Prostate gland (tissue), 2 donors: ENCODE results near the gene CAPS.

Experiments
- POLR2AphosphoS5 ChIP-seq: sonication (generic); formaldehyde crosslinking; IDR thresholded peaks from one replicate; pipeline ENCODE4 v1.6.1; 2017; ENCODE audit warnings: antibody characterized with exemption
- TF ChIP-seq, protein P1 (sequence below), 4 experiments: fragments of 200-600 bp in 2 of 4; fragments of 450-650 bp in 2 of 4; sonication (generic) in 2 of 4; IDR thresholded peaks; 1 replicate in 3 of 4; 2 replicates in 1 of 4; pipeline ENCODE4 v1.5.1; 2016 to 2019; ENCODE audit warnings: antibody characterized with exemption in 4 of 4, mild to moderate bottlenecking in 2 of 4, moderate library complexity in 2 of 4

DNA sequence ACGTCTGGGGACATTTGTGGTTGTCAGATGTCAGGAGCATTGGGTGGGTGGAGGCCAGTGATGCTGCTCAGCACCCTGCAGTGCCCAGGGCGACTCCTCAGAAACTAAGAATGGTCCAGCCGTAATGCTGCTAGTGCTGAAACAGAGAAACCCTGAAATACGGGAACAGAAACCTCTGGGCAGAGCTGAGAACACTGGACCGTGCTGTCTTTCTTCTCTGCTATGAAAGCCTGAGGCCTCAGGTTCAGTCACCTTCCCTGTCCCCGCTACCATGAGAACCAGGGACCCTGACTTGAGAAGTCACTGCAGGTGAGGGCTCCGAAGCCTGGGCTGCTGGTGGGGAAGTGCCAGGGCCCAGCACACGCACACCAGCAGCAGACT is 13.4 kb downstream of the CAPS start:
- TF ChIP-seq, protein P1, sequence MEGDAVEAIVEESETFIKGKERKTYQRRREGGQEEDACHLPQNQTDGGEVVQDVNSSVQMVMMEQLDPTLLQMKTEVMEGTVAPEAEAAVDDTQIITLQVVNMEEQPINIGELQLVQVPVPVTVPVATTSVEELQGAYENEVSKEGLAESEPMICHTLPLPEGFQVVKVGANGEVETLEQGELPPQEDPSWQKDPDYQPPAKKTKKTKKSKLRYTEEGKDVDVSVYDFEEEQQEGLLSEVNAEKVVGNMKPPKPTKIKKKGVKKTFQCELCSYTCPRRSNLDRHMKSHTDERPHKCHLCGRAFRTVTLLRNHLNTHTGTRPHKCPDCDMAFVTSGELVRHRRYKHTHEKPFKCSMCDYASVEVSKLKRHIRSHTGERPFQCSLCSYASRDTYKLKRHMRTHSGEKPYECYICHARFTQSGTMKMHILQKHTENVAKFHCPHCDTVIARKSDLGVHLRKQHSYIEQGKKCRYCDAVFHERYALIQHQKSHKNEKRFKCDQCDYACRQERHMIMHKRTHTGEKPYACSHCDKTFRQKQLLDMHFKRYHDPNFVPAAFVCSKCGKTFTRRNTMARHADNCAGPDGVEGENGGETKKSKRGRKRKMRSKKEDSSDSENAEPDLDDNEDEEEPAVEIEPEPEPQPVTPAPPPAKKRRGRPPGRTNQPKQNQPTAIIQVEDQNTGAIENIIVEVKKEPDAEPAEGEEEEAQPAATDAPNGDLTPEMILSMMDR (IDR thresholded peaks at IDR 0.05) = no peak
- TF ChIP-seq POLR2AphosphoS5 = no peak
